H54 (cell line): ENCODE results near the gene PTPN21.

ENCODE experiments used
- DNase-seq: peaks from one replicate; pipeline ENCODE4 v3.0.0; 2011; ENCODE audit warnings: low spot score, mixed read lengths; ENCODE audit not compliant: insufficient read length
- FAIRE-seq: peaks from 3 replicates; lab custom pipeline; 2011; peaks lifted over from hg19 to GRCh38; lab: Jason Lieb, UNC
- POLR2A ChIP-seq: IDR thresholded peaks from 2 replicates; pipeline ENCODE4 v1.6.1; 2011; ENCODE audit warnings: low read depth, mild to moderate bottlenecking, low read length

The PTPN21 gene

GRCh38 chr14:88554457-88555286 is at the start of gene PTPN21:
Gene PTPN21, minus strand, starts transcription at chr14:88555007. Its CDS starts 4,590 bp downstream, at chr14:88550417.
- FAIRE-seq (no peak), DNase-seq (peak; percentile 46)
- peak; percentile 42; the same call in 1 of the 2 replicates for TF ChIP-seq POLR2A

GRCh38 chr14:88604212-88604611 is 49.4 kb upstream of the PTPN21 start:
- DNase-seq = no peak
- TF ChIP-seq POLR2A = no peak
- FAIRE-seq = no peak

- no peak for TF ChIP-seq POLR2A
- no peak for FAIRE-seq
- no peak for DNase-seq
Measured at GRCh38 chr14:88599761-88600439, 45.1 kb upstream of the PTPN21 start.

- FAIRE-seq = no peak
- no peak for DNase-seq
- no peak for TF ChIP-seq POLR2A
Measured at GRCh38 chr14:88599326-88599725, 44.5 kb upstream of the PTPN21 start.

GRCh38 chr14:88598097-88598675 is 43.4 kb upstream of the PTPN21 start:
- DNase-seq = no peak
- no peak for TF ChIP-seq POLR2A
- no peak for FAIRE-seq

GRCh38 chr14:88597601-88598000 is 42.8 kb upstream of the PTPN21 start:
- no peak for DNase-seq
- no peak for FAIRE-seq

GRCh38 chr14:88597038-88597437 is 42.2 kb upstream of the PTPN21 start:
- DNase-seq = no peak
- no peak for TF ChIP-seq POLR2A
- FAIRE-seq = no peak

More at GRCh38 chr14:88597601-88598000, 42.8 kb upstream of the PTPN21 start:
- no peak for TF ChIP-seq POLR2A

GRCh38 chr14:88592031-88592430 is 37.2 kb upstream of the PTPN21 start:
- no peak for FAIRE-seq
- no peak for TF ChIP-seq POLR2A
- no peak for DNase-seq

GRCh38 chr14:88590173-88590572 is 35.4 kb upstream of the PTPN21 start:
- no peak for TF ChIP-seq POLR2A
- FAIRE-seq = no peak
- no peak for DNase-seq

- no peak for FAIRE-seq
- no peak for TF ChIP-seq POLR2A
- DNase-seq = no peak
Measured at GRCh38 chr14:88588081-88588480, 33.3 kb upstream of the PTPN21 start.

GRCh38 chr14:88584451-88584850 is 29.6 kb upstream of the PTPN21 start:
- no peak for TF ChIP-seq POLR2A
- DNase-seq (no peak), FAIRE-seq (no peak)

- DNase-seq (no peak), FAIRE-seq (no peak)
- TF ChIP-seq POLR2A = no peak
Measured at GRCh38 chr14:88576222-88576621, 21.4 kb upstream of the PTPN21 start.

GRCh38 chr14:88572117-88572516 is 17.3 kb upstream of the PTPN21 start:
- FAIRE-seq (no peak), DNase-seq (no peak)
- no peak for TF ChIP-seq POLR2A

GRCh38 chr14:88568196-88568595 is 13.4 kb upstream of the PTPN21 start:
- DNase-seq = no peak
- FAIRE-seq = no peak

GRCh38 chr14:88565427-88565826 is 10.6 kb upstream of the PTPN21 start:
- FAIRE-seq (no peak), DNase-seq (no peak)
- TF ChIP-seq POLR2A = no peak

More at GRCh38 chr14:88568196-88568595, 13.4 kb upstream of the PTPN21 start:
- TF ChIP-seq POLR2A = no peak
